ENCODE data around the gene OSBPL3.

DNA sequence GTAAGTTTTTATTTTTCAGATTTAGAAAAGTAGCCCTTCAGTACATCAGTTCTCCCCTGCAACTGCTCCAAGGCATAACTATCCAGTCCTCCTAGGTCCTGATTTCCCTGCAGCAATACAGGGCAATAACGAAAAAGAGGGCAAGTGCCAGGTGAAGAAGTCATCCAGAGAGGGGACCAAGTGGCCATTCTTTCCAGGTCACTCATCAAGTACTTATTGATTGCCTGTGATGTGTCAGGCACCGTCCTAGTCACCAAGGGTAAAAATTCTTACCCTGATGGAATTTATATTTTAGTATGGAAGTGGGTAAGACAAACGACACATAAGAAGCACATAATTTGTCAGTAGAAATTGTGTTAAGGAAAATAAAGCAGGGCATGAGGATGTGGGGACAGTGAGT lies 155.6 kb downstream of the OSBPL3 start:
- TF ChIP-seq ZNF24 (tag by site-specific recombination; IDR thresholded peaks at IDR 0.05), result no peak
- TF ChIP-seq ZNF701 (tag by site-specific recombination; IDR thresholded peaks at IDR 0.05), result no peak
- TF ChIP-seq ZBTB21 (tag by site-specific recombination; IDR thresholded peaks at IDR 0.05), result no peak
- TF ChIP-seq, protein P1, sequence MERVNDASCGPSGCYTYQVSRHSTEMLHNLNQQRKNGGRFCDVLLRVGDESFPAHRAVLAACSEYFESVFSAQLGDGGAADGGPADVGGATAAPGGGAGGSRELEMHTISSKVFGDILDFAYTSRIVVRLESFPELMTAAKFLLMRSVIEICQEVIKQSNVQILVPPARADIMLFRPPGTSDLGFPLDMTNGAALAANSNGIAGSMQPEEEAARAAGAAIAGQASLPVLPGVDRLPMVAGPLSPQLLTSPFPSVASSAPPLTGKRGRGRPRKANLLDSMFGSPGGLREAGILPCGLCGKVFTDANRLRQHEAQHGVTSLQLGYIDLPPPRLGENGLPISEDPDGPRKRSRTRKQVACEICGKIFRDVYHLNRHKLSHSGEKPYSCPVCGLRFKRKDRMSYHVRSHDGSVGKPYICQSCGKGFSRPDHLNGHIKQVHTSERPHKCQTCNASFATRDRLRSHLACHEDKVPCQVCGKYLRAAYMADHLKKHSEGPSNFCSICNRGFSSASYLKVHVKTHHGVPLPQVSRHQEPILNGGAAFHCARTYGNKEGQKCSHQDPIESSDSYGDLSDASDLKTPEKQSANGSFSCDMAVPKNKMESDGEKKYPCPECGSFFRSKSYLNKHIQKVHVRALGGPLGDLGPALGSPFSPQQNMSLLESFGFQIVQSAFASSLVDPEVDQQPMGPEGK (tag by site-specific recombination; IDR thresholded peaks at IDR 0.05), result no peak
- TF ChIP-seq, protein P2, sequence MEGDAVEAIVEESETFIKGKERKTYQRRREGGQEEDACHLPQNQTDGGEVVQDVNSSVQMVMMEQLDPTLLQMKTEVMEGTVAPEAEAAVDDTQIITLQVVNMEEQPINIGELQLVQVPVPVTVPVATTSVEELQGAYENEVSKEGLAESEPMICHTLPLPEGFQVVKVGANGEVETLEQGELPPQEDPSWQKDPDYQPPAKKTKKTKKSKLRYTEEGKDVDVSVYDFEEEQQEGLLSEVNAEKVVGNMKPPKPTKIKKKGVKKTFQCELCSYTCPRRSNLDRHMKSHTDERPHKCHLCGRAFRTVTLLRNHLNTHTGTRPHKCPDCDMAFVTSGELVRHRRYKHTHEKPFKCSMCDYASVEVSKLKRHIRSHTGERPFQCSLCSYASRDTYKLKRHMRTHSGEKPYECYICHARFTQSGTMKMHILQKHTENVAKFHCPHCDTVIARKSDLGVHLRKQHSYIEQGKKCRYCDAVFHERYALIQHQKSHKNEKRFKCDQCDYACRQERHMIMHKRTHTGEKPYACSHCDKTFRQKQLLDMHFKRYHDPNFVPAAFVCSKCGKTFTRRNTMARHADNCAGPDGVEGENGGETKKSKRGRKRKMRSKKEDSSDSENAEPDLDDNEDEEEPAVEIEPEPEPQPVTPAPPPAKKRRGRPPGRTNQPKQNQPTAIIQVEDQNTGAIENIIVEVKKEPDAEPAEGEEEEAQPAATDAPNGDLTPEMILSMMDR (tag by site-specific recombination; IDR thresholded peaks at IDR 0.05), result no peak
- no peak for TF ChIP-seq ZFP41 (tag by site-specific recombination; IDR thresholded peaks at IDR 0.05; ENCODE audit: borderline replicate concordance)

All from HEK293 (cell line).